HepG2 (cell line): ENCODE data around the gene CLDN18. TPM values are rescaled to one million over a fixed set of nuclear protein-coding genes. Genes with fewer than 3 reads are reported as not detected.

Experiments used
- ATAC-seq: fragments of 200-7000 bp; cut with Tn5 transposase; 3 replicates; pipeline ENCODE4 v1.9.1; 2020; ENCODE audit warnings: mild to moderate bottlenecking, moderate library complexity
- BruUV-seq: library from RNA; stranded (reverse); fragments of 400-500 nt; replicated peaks from 2 replicates; lab custom pipeline; 2021; lab: Mats Ljungman, UMichigan
- CTCF ChIA-PET: fragments of 300-600 bp; formaldehyde crosslinking; extraction: SDS; loops from one replicate; lab custom pipeline; 2021; ENCODE audit warnings: low total read pairs, inconsistent platforms, low intra/inter-chr PET ratio; lab: Yijun Ruan, JAX
- POLR2A ChIA-PET: fragments of 350-600 bp; sonication (Branson Sonifier 250); formaldehyde crosslinking; loops from one replicate; lab custom pipeline; 2020; ENCODE audit warnings: antibody characterized with exemption, inconsistent platforms; lab: Yijun Ruan, JAX
- DNase-seq: peaks from one replicate; pipeline ENCODE4 v3.0.0-alpha.2; 2015; ENCODE audit warnings: low spot score
- FAIRE-seq: peaks from 3 replicates; lab custom pipeline; 2011; peaks lifted over from hg19 to GRCh38; lab: Jason Lieb, UNC
- H2AFZ ChIP-seq: one replicate; pipeline ENCODE4 v1.6.1; 2011; ENCODE audit warnings: low read length, inconsistent platforms
- H3K27ac ChIP-seq: fragments of 300-600 bp; 3 replicates; pipeline ENCODE4 v1.8.0; 2011; ENCODE audit warnings: mixed run types, mild to moderate bottlenecking, mixed read lengths, low read length, inconsistent platforms; ENCODE audit not compliant: insufficient read depth; ENCODE audit errors: extremely low read length
- H3K27me3 ChIP-seq, 2 experiments: fragments of 200-600 bp in 1 of 2; 2 replicates in 1 of 2; 3 replicates in 1 of 2; pipeline versions ENCODE4 v1.6.0 to v1.8.0; 2011; ENCODE audit warnings: low read length in 2 of 2, mild to moderate bottlenecking in 2 of 2, moderate library complexity in 2 of 2, inconsistent platforms in 1 of 2; ENCODE audit not compliant: insufficient read depth in 2 of 2, control insufficient read depth in 1 of 2
- H3K36me3 ChIP-seq, 2 experiments: fragments of 200-600 bp in 1 of 2; replicated peaks in 1 of 2; 2 replicates in 1 of 2; 3 replicates in 1 of 2; pipeline versions ENCODE4 v1.5.1 to v1.8.0; 2011; ENCODE audit warnings: low read length in 2 of 2, inconsistent platforms in 1 of 2; ENCODE audit not compliant: insufficient read depth in 2 of 2, control insufficient read depth in 1 of 2
- H3K4me1 ChIP-seq: 2 replicates; pipeline ENCODE4 v1.5.1; 2012; ENCODE audit warnings: low read length, inconsistent platforms; ENCODE audit not compliant: insufficient read depth
- H3K4me2 ChIP-seq: 2 replicates; pipeline ENCODE4 v1.6.0; 2011; ENCODE audit warnings: low read depth, low read length, inconsistent platforms
- H3K4me3 ChIP-seq, 3 experiments: fragments of 200-600 bp in 1 of 3; sonication (generic), shearing (Covaris generic) in 1 of 3; replicated peaks in 1 of 3; 2 replicates each; pipeline ENCODE4 v1.5.1; 2011 to 2016; ENCODE audit warnings: low read length in 3 of 3, inconsistent platforms in 2 of 3, low read depth in 2 of 3, mild to moderate bottlenecking in 2 of 3, control low read depth in 1 of 3, mixed read lengths in 1 of 3; ENCODE audit not compliant: insufficient read depth in 1 of 3
- H3K79me2 ChIP-seq: one replicate; pipeline ENCODE4 v1.6.1; 2011; ENCODE audit warnings: low read length, inconsistent platforms; ENCODE audit not compliant: insufficient read depth
- H3K9ac ChIP-seq: 2 replicates; pipeline ENCODE4 v1.6.0; 2011; ENCODE audit warnings: mild to moderate bottlenecking, low read depth, low read length, inconsistent platforms; ENCODE audit not compliant: insufficient read depth
- H3K9me3 ChIP-seq: 2 replicates; pipeline ENCODE4 v1.5.1; 2012; ENCODE audit warnings: mild to moderate bottlenecking, low read length
- H4K20me1 ChIP-seq: 2 replicates; pipeline ENCODE4 v1.6.0; 2011; ENCODE audit warnings: inconsistent platforms, mild to moderate bottlenecking, low read length, moderate library complexity; ENCODE audit not compliant: insufficient read depth
- ZNF142 ChIP-seq: sonication (generic); formaldehyde crosslinking; IDR thresholded peaks from 2 replicates; pipeline ENCODE4 v1.4.0; 2020; ENCODE audit warnings: missing genetic modification reagents
- ZNF550 ChIP-seq: sonication (generic); formaldehyde crosslinking; IDR thresholded peaks from 2 replicates; pipeline ENCODE4 v1.4.0; 2020; ENCODE audit warnings: mild to moderate bottlenecking, missing genetic modification reagents, borderline replicate concordance
- ZNF569 ChIP-seq: sonication (generic); formaldehyde crosslinking; IDR thresholded peaks from 2 replicates; pipeline ENCODE4 v1.5.0; 2020; ENCODE audit warnings: mild to moderate bottlenecking, missing genetic modification reagents, moderate library complexity, borderline replicate concordance
- WGBS: methylation state at CpG from one replicate; pipeline ENCODE4 v1.1.6; 2017; ENCODE audit warnings: low lambda C conversion rate; 5-methylcytosine and 5-hydroxymethylcytosine counted together
- in situ Hi-C: cut with HindIII; loops from 2 replicates; pipeline ENCODE4 v1.10.0; 2017; ENCODE audit warnings: low pct_unique_long_range_greater_than_20kb; ENCODE audit not compliant: extremely low pct_ligation_motif_present
- intact Hi-C: fragments of 100-400 bp; cut with micrococcal nuclease; formaldehyde crosslinking; loops from one replicate; pipeline ENCODE4 v1.10.0; 2022; ENCODE audit not compliant: unreplicated experiment
- polyA plus RNA-seq, 8 experiments: library from polyadenylated mRNA; depleted of rRNA in 3 of 8; stranded (reverse) in 7 of 8; unstranded in 1 of 8; fragments of >200 nt; fragmentation: Illumina TruSeq in 4 of 8; extraction: Trizol in 4 of 8; gene quantifications; 2 replicates each; pipeline versions ENCODE4 v1.2.1 to v1.2.3, GENCODE V29; 2011 to 2016; ENCODE audit warnings: low read depth in 4 of 8, missing spikeins in 1 of 8, mixed read lengths in 1 of 8; ENCODE audit not compliant: insufficient read depth in 1 of 8
- total RNA-seq, 5 experiments: library from RNA; depleted of rRNA; stranded (reverse); fragments of >200 nt; fragmentation: Illumina TruSeq; extraction: Trizol; gene quantifications; 2 replicates each; pipeline ENCODE4 v1.2.3, GENCODE V29; 2016; ENCODE audit warnings: low read depth in 1 of 5

Gene CLDN18
- total and polyA plus RNA-seq, 2 of the 13 experiments (the other 11 are each of a cell fraction or from before 2014, with no cell fraction given) = not detected

GRCh38 chr3:138042043-138042442 is 32.1 kb downstream of the CLDN18 start (continued):
- TF ChIP-seq ZNF142 (CRISPR knock-in tag) (no peak), ZNF569 (no peak)

- Histone ChIP-seq H3K9ac (no peak overlapping the region), H3K4me1 (no peaks in the 10 kb centered on the region), H3K36me3 (no peaks in the 10 kb centered on the region), H3K4me2 (no peak overlapping the region), H3K9me3 (no peaks in the 10 kb centered on the region), H4K20me1 (no peaks in the 10 kb centered on the region), H3K79me2 (no peaks in the 10 kb centered on the region), H3K4me3 (no peak overlapping the region), H3K27ac (no peak overlapping the region), H2AFZ (no peak overlapping the region), H3K27me3 (no peaks in the 10 kb centered on the region)
- in situ Hi-C loops = no loop called here
- ATAC-seq (no peak), DNase-seq (no peak), FAIRE-seq (no peak)
- CTCF ChIA-PET = no interaction called here
- POLR2A ChIA-PET = no interaction called here
- 43% methylated on average over 3 of the region's 3 CpGs for WGBS
- intact Hi-C loops = no loop called here
- TF ChIP-seq ZNF550 = no peak
- no TSS peak for BruUV-seq
Observed at GRCh38 chr3:138043266-138044029, 33.5 kb downstream of the CLDN18 start.
